IPS-NIHi11 (cell line): ENCODE measurements around the gene MFSD12.

ENCODE experiments used
- DNase-seq: peaks from one replicate; pipeline ENCODE4 v3.0.0; 2012; ENCODE audit warnings: mixed read lengths, low spot score

The MFSD12 gene

DNA sequence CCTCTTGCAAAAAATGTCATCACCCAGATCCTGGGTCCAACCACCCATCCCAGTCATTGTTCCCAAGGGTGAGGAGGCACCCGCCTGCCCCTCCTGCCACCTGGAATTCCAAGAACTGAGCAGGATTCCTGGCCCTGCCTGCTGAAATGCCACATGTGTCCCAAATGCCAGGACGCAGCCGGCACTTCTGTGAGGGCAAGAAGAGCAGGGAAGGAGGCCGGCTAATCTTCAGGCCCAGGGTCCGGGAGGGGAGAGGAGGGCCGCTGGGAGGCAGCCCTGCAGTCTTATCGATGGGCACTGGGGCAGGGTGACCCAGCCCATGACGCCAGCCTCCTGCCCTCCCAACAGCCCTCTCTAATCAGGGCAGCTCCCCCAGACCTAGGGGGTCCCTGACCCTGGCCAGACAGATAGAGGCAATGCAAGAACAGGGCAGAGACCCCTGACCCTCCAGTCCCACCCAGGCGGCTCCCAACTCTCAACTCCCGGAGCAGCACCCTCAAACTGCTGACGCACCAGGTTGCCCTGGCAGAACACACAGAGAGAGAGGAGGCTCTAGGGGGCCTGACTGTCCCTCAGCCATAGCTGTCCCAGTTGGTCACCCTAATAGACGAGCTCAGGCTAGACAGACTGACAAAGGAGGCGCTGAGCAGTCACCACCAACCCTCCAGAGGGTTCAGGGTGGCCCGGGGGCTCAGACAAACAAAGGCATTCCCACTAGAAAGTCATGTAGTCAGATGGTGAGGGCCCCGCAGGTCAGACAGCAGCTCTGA lies 1.5 kb downstream of the MFSD12 start:
- DNase-seq = peak; percentile 3

DNA sequence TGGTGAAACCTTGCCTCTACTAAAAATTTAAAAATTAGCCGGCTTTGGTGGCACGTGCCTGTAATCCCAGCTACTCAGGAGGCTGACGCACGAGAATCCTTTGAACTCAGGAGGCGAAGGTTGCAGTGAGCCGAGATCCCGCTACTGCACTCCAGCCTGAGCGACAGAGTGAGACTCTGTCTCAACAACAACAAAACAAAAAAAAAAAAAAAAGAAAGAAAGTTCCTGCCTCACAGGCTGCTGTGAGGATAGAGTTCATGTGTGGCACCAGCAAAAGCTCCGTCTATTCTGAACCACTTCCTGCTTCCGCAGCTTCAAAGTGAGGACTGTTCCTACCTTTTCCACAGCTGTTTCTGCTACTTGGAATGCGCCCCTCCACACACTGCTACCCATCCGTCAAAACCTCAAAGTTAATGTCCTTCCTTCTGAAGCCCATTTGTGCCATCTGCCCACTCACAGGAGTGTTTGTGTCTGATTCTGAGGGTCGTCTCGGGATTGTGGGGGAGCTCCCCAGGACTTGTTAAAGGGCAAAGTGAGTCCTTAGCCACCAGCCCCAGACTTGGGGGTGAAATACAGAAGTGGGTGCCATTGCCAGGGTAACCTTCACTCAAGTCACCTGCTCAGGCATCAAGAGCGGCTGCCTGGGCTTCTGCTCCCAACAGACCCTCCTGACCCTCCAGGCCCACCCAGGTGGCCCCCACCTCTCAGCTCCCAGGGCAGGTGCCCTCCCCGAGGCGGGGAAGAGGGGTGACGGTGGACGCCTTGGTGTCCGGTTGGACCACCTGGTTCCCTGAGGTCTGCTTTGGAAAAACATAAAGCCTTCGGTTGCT lies 2.9 kb downstream of the MFSD12 start:
- no peak for DNase-seq

DNA sequence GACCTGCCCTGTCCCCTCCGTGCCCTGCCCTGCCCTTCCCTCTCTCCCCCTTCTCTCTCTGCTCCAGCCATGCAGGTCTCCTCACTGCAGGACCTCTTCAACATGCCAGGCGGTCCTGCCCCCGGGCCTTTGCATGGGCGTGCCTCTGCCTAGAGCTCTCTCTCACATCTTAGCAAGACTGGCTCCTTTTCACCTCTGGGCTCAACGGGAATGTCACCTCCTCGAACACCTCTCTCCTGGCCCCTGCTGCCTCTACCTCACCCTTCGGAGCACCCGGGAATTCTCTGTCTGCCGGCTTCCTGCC lies 5.6 kb downstream of the MFSD12 start:
- DNase-seq = no peak

DNA sequence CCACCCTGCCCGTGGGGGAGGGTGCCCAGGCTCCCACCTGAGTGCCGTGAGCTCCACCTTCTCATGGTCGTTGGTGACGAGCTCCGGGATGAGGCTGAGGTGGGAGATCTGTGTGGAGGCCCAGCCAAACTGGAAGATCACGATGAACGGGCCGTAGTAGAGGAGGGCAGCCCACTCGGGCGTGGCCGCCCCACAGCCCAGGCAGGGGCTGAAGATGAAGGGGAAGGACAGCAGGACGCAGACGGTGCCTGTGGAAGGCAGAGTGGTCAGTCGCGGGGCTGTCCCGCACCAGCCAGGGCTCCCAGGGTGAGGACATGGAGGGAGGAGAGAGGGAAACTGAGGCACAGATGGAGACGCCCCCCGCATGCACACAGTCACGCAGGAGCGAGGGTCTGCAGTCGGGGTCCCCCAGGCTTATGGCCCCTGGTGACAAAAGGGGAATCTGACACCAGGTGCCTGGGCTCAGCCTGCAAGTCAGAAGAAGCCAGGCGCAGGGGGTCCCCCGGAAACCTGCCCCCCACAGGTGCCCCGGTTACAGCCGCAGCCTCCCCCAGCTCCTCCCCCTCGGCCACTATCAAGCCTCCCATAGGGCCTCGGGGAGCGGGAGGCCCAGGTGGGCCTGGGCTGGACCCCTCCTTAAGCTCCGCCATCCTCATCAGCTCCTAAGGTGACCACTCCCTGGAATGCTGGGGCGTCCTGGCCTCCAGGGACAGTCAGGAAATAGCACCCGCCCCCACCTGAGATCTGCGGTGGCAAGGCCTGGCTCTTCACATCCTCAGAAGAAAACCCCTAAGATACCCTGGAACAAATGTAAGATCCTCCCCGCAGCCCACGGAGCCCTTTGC lies 6.2 kb downstream of the MFSD12 start:
- DNase-seq = no peak

DNA sequence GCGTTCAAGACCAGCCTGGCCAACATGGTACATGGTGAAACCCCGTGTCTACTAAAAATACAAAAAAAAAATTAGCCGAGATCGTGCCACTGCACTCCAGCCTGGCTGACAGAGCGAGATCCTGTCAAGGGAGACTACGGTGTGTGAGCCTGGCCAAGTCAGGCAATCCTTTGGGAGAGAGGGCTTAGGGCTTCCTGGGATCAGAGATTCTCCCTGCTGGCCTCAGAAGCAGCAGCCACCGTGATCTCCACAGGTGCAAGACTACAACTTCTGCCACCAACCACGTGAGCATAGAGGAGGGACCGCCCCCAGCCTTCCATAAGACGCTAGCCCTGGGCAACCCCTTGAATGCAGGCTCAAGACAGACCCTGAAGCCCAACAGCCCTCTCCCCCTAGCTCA lies 7.6 kb downstream of the MFSD12 start:
- no peak for DNase-seq

DNA sequence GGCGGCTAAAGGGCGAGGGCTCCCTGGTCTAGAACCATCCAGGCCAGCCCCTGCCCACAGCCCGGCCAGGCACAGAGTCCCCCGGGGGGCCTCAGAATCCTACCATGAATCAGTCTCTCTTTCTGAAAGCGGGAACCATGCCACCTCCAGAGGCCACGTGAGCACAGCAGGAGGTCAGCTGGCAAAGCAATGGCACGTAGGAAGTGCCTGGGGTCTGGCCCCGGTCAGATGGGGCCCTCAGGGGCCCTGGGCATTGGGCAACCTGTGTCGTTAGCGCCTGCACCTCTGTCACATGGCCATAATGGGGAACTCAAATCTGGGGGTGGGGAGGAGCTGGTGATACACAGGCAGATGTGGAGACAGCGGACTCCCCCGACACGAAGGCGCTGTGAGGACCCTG lies 8.8 kb downstream of the MFSD12 start:
- DNase-seq = no peak

DNA sequence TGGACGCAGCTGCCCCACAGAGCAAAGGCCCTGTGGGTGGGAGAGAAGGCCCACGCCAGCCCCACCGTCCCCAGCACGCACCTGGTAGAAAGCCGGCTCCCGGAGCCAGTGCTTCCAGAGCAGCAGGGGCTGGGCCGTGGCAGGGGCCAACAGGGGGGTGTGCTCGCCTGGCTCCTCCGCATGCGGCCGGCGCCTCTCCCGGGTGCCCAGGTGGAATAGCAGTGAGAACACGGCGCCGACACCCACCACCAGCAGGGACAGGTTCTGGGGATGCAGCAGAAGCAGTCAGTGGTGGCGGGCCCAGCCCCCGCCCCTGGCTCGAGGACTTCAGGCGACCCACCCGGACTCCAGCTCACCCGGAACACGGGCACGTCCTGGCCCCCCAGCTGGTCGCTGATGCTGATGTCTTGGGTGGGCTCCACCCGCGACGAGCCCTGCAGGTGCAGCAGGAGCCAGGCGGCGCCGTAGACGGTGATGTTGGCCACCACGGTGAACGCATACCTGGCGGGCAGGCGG lies 9.6 kb downstream of the MFSD12 start:
- DNase-seq = no peak

DNA sequence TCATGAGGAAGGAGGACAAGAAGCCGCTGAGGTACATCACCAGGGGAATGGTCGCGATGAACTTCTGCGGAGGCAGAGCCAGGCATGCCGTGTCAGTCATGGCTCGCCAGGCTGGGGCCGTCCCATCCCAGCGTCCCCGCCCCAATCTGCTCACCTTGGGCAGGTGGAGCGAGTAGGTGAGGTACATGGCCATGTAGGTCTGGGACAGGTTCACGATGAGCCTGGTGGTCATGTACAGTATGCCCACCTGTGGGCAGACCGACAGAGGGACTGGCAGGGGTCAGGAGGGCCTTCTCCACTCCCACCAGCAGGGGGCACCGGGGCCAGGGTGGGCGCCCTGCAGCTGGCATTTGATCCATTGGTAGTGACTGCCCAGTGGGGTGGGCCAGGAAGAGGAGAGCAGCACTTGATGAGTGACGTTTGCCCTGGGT lies 10.1 kb downstream of the MFSD12 start:
- DNase-seq = peak; percentile 68

DNA sequence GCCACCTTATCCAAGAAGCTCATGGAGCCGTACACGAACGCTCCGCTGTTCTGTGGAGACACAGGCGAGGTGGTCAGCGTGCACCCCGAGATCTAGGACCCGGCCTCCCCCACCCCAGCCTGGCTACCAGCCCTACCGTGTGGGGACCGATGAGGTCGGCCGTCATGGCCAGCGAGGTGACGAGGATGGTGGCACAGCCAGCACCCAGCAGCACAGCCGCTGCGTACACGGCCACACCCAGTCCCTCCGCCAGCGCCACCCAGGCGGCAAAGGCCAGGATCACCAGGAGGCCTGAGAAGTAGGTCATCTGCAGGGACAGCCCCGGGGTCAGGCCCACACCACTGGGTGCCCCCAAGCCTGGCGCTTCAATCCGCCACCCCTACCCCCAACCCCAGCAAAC lies 11.3 kb downstream of the MFSD12 start:
- no peak for DNase-seq

DNA sequence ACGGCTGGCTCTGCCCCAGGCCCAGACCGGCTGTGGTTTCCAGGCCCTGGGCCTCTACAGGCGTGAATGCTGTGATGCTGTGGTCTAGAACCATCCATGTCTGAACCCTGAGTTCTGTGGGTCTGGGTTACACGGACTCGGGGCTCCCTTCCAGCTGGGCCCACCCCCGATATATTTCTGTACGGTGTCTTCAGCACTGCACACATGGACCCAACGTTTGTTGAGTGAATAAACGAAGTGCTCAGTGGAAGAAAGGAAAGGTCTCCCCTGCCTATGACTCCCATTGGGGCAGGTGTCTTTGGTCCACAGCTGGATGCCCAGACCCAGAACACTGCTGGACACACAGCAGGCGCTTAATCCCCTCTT lies 11.7 kb downstream of the MFSD12 start:
- DNase-seq = no peak

DNA sequence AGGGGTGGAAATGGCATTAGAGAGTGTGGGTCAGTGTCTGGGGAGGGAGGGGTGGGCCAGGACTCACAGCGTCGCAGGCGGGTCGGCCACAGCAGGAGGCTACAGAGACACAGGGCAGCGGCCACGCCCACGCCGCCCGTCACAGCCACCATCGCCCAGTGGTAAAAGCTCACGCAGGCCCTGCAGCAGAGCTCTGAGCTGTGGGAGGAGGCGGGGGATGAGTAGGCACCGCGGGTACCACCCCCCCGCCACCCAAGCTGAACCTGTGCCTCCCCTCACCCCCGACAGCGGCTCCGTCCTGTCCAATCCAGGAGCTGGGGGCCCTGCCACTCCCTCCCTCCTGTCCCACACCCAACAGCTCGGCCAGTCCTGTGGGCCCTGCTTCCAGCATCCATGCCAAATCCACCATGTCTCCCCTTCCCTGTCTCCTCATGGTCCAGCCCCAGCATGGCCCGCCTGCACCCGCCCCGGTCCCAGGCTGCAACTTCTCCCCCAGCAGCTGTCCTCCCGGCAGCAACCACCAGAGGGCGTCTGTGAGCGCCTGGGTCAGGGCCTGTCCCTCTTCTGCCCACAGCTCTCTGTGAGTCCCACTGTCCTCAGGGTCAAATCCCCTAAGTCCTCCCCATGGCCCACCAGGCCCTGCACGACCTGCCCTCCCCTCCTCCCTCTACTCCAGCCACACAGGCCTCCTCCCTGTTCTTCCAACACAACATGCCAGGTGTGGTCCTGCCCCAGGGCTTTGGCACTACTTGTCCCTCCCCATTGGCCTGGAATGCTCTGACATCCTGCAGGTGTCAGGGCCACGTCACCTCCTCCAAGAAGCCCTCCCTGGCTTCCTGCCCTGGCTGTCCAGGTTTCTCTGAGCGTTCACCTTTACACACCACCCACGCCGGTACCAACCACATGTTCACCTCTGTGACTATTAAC lies 12.4 kb downstream of the MFSD12 start:
- peak; percentile 95 for DNase-seq

DNA sequence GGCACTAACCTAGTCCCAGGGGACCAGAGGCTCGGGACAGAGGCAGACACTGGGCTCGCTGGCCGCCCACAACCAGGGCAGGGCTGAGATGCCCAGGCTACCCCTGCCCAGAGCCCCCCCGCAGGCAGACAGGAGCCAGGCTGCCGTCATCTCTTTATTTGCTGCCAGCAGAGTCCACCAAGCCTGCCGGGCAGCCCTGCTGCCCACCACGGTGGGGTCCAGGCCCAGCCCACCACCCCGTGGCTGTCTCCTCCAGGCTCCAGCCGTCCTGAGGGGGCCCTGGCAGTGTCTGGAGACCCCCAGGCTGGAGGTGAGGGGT lies 13.4 kb downstream of the MFSD12 start:
- no peak for DNase-seq

DNA sequence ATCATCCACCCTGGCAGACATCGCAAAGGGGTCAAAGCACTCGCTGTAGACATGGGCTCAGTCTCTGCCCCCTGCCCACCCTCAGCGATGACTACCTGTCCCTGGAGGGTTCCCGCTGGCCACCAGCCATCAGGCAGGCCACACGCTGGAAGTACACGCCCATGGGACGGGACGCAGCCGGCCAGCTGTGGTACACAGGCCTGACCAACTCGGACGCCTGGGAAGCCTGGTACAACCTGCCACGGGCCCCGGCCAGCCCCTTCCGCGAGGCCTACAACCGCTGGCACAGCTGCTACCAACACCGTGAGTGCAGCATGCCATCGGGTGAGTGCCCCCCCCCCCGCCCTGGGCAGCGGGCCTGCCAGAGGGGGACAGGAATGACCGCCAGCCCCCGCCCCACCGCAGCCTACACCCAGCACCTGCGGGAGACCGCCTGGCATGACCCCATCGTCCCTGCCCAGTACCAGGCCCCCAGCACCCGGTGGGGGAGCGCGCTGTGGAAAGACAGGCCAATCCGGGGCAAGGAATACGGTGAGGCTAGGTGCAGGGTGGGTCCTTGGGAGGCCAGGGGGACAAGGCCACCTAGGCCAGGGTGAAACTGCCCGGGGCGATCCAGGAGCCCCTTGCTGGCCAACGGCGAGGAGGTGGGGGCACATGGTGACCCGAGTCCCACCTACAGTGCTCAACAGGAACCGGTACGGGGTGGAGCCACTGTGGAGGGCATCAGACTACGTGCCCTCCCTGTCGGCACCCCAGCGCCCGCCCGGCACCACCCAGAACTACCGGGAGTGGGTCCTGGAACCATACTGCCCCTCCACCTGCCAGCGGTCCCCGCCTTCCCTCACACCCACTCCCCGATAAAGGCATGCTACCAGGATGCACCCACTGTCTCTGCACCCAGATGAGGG lies 14.0 kb downstream of the MFSD12 start:
- DNase-seq = no peak

DNA sequence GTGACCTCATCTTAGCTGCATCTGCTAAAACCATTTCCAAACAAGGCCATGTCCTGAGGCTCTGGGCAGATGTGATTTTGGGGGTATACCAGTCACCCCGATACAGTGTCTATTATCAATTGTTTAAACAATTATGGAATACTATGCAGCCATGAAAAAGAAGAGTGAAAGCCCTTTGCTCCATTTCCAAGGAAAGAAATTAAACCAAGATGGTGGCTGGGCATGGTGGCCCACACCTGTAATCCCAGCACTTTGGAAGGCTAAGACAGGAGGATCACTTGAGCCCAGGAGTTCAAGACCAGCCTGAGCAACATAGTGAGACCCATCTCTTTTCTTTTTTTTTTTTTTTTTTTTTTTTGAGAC lies 17.6 kb downstream of the MFSD12 start:
- no peak for DNase-seq

DNA sequence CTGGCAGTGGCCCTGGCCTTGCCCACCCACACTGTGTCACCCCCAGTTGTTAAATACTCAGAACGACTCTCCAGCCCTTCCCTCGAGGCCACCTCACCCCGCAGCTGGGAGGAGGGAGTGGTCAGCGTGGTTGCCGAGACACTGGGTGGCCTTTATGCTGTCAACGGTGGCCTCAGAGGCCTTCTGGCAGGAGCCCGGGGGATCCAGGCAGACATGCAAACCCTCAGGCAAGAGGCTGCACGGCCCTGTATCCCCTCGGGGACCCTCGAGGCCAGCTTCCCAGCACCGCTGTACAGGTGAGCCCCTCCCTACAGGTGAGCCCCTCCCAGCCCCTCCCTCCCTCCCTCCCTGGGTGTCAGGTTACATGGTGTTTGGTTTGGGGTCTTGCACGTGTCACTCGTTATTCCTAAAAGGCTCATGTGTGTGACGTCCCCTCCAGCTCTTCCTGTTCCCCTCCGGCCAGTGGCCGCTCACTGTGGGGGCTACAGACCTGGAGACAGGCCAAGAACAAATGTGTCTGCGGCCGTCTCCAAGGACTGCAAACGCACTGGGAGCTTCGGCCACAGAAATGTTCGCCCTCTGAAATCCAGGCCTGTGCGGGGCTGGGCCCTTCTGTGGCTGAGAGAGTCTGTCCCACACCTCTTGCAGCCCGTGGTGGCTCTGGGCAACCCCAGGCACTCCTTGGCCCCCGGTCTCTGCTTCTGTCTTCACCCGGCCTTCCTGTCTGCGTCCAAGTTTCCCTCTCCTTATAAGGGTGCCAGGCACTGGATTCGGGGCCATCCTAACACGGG lies 18.2 kb downstream of the MFSD12 start, which contains the start of gene TEKTIP1:
Gene TEKTIP1, plus strand, starts transcription at position 210 of the 791 bp plus-strand sequence. Its CDS starts 4 bp downstream, at position 214.
- DNase-seq = peak; percentile 70

DNA sequence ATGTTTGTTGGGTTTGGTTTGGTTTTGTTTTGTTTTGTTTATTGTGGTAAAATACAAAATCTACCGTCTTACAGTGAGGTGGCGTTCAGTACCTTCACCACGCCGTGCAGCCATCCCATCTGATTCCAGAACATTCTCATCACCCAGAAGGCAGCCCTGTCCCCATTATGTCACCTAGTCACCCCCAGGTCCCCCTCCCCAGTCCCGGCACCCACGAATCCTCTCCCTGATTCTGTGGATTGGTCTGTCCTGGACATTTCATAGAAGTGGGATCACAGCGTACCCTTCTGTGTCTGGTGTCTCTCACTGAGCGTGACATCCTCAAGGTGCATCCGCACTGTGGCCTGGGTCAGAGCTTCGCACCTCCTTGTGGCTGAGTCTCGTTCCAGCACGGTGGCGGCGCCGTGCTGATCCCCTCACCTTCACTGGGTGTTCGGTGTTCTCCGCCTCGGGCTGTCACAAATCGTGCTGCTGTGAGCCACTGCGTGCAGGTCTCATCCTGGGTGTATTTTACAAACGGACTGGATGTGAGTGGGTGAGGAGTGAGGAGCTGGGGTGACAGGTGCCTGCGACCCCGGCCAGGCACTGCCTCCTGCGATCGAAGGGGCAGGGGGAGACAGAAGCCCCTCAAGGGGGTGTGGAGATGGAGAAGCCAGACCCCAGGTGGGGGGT lies 19.0 kb downstream of the MFSD12 start:
- DNase-seq = no peak

DNA sequence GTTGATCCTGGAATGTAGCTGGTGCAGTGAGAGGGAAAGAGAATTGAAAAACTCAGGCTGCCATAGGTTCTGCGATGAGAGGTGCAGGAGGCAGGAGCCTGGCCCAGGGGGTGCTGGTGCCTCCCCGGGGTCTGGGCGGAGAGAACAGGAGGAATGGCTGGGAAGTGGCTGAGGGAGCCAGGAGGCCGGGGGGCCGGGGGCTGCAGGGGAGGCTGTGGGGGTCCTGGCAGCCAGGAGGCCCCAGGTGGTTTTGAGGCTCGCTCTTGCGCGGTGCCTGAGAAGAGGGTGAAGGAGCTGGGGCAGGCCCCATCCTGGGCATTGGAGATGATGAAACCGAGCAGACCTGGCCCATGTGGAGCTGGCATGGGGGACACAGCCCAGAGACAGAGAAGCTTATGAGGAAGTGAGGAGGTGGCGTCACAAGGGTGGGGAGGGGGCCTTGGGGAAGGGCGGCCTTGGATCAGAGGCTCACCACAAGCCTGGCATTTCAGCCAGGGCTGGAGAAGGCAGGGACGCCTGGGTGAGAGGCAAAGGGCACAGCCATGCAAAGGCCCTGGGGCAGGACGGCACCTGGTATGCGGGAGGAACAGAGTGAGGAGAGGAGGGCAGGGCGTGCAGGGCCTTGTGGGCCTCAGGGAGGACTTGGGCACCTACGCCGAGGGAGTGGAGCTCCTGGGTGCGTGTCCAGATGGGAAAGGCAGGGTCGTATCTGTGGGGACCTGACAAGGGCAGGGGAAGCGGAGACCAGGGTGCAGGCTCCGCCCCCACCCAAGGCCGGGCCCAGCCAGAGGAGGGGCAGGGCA lies 19.7 kb downstream of the MFSD12 start:
- DNase-seq = no peak

DNA sequence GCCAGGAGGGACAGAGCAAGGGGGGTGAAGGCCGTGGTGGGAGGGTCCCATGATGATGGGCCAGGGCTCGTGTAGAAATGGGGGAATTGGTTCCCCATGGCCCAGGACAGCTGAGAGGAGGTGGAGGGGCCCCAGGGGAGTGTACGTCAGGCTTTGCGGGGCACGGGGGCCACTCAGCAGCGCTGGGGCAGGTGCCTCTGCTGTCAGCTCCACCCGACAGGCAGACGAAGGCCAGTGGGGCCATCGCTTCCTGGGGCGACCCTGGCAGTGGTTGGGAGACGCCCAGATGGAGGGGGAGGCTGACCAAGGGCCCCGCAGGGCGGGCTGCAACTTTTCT lies 20.3 kb downstream of the MFSD12 start:
- no peak for DNase-seq
